M059J (cell line): Measurements from ENCODE around the gene CDKN1A. TPM values are rescaled to one million over a fixed set of nuclear protein-coding genes. Genes with fewer than 3 reads are reported as not detected.
A peak's percentile ranks its signal among the peaks of the same experiment; 100 is the strongest.

ENCODE experiments used
- DNase-seq: peaks from one replicate; pipeline ENCODE4 v3.0.0-alpha.2; 2012; ENCODE audit warnings: low read depth
- total RNA-seq: library from RNA; depleted of rRNA; stranded (reverse); fragments of >200 nt; shearing (Covaris generic); gene quantifications from 2 replicates; pipeline ENCODE4 v1.2.3, GENCODE V29; 2014

The CDKN1A gene
- total RNA-seq, 1 experiment from 2014 or later: 53.0 TPM

DNA sequence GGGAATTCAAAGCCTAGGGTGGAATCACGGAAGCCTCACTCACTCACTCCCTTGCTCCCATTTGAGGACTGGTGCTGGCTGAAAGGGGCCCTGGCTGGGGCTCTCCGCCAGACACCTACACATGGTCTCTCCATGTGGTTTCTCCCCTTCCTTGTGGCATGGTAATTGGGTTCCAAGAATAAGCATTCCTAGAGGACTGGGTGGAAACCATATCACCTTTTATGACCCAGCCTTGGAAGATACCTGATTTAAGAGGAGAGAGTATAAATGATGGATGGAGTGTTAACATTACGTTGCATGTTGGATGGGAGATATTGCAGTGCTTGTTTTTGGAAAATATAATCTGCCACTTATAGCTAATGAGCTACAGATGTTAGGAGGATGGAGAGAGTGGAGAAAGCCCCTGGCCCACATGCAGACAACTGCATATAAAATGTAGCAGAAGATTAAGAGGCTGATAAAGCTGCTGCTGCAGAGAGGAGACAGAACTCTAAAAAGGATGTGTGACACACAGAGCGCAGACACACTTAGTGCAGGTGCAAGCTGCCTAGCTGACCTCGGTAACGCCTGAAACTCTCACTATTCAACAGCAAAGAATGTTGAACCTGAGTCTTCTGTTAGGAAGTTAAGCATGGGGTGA lies 23.3 kb upstream of the CDKN1A start:
- DNase-seq: no peak

DNA sequence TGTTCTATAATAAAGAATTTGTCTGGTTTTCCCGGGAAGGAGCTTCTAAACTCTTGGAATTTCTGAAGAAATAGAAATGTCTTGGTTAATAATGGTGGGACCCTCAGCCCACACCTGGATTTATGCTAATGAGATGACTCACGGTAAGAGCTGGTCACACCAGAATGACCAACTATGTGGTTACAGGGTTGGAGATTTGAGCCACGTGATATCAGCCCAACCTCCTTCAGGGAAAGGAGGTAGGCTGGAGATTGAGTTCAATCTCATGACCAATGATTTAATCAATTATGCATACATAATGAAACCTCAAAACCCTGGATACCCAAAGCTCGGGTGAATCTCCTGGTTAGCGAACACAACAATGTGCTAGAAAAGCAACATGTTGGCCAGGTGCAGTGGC lies 22.1 kb upstream of the CDKN1A start:
- peak; percentile 40 for DNase-seq

GRCh38 chr6:36657271-36657670 lies 21.2 kb upstream of the CDKN1A start:
- DNase-seq: no peak

DNA sequence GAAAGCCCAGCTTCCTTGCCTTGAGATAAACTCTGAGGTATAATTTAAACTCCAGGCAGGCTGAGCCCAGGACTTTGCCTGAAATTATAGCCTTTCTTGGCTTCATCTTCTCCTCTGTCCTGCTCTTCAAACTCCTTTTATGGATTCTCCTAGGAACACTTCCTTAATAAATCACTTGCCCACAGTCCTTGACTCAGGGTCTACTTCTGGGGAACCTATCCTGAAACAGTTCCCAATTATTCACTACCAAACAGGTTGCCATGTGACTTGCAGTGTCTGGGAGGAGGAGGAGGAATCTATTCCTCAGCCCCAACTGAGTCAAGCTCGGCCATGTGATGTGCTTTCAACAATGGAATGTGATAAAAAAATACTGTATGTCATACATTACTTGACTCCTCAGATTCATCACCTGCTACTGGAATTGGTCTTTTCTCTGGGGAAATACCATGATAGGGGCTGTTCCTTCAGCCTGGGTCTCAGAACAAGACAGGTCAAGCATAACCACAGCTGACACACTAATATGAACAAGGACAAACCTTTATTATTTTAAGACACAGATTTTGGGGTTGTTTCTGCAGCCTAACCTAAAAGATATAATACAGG lies 20.5 kb upstream of the CDKN1A start:
- peak; percentile 32 for DNase-seq

DNA sequence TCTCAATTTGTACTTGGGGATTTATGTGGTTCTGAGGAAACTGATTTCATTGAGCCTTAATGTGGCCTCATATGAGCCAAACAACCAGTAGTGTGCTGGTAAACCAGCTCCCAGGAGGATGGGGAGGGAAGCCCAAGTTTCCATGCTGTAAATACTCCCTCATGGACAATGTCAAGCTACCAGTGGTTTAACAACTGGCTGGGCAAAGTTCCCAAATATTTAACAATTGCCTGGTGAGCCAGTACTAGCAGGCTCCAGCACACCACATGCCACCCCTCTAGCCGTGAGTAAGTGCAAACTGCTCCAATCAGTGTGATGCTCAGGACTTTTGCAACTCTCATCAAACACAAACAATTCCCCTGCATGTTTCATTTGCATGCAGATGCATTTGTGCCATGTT lies 19.2 kb upstream of the CDKN1A start:
- peak; percentile 54 for DNase-seq

GRCh38 chr6:36660771-36661471 lies 17.6 kb upstream of the CDKN1A start:
- no peak for DNase-seq

- DNase-seq: no peak
Observed at GRCh38 chr6:36662380-36662779, 16.1 kb upstream of the CDKN1A start.

DNA sequence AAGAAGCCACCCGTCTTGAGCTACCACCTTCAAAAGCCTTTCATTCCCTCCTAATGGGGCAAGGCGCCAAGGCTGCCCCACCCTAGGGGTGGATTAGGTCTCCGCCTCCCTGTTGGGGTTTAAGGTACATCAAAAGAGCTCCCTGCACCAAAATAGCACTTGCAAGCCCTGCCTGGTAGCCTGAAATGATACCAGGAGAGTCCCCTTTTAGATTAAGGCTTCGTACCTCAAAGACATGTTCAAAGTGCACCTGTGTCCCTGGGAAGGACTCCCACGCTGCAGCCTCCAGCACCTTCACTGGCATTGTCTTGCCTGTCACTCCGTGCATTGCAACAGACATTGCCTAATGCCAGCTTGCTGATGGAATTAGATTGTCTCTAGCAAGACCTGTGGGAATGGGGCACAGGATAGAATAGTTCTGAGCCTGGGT lies 15.7 kb upstream of the CDKN1A start:
- DNase-seq: no peak

DNA sequence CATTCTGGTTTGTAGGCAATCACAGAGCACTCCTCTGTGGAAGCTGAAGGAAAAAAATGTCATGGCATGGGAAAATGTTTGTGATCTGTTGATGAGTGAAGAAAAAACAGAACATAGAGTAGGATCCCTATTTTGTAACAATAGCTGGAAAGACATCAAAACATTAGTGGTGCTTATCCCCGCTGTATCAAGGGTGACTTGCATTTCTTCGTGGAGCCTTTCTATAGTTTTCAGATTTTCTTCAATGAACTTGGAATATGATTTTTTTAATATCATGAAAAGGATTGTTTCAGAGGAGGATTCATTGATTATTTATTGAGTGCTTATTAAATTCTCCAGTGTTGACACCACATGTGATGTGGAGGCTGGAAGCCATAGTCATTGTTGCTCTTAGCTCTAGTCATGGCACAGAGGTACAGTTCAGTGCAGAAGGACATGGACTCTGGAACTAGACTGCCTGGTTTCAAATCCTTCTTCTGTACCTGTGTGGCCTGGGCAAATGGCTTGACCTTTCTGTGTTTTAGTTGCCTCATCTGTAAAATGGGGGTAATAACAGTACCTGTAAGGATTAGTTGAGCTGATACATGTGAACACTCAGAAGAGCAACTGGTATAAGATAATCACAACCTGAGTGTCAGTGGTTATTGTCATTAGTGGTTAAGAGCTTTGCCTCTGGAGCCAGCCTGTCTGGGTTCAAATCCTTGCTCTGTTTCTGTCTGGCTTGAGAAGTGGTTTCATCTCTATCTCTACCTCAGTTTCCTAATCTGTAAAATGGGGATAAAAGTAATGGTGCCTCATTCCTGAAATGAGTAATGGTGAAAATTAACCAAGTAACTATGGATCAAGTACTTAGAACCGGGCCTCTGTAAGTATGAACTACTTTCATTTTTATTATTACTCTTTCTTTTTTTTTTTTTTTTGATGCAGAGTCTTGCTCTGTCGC lies 14.7 kb upstream of the CDKN1A start:
- no peak for DNase-seq

DNA sequence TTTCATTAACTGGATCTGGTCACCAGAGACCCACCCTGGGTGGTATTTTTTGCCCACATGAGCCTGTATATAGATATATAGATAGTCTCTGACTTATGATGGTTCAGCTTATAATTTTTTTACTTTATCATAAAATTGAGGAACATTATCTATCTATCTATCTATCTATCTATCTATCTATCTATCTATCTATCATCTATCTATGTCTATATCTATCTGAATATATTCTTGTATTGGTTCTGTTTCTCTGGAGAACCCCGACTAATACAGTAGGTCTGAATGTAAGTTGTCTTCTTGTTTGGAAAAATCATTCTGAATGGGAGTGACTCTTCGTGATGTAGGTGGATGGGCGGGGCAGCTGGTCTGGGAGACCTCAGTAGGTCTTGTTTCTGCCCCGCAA lies 13.3 kb upstream of the CDKN1A start:
- DNase-seq: no peak

GRCh38 chr6:36666287-36666686 lies 12.2 kb upstream of the CDKN1A start:
- no peak for DNase-seq

DNA sequence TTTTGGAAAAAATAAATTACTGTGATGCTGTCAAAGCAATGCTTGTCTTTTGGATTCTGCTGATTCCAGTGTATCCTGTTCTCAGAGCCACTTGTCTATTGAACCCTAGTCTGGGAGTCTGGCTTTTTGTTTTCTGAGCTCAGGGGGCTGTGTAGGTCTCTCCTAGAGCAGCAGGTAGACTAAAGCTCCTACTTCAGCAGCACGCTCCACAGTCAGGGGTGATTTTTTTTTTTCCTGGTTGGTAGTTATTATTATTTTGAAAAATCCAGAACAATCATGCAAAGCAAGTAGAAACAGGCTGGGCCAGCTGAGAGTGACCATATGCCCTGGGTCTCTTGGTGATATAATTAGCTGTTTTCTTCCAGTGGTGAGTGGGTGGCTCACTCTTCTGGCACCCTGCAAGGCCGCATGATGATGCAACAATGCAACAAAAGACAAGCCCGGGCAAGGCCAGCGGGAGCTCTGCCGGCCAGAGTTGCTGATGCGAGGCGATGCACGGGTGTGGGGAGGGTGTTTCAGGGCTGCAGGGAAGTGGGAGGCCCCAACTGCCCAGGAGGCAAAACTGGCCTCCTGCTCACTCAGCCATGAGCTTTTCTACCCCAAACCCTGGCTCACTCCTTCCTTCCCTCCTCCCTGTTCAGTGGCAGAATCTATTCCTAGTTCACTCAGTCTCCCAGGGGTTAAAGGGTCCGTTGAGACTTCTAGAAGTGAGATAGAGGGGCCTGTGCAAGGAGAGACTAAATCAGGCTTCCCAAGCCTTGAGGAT lies 11.5 kb upstream of the CDKN1A start:
- DNase-seq: peak; percentile 95

DNA sequence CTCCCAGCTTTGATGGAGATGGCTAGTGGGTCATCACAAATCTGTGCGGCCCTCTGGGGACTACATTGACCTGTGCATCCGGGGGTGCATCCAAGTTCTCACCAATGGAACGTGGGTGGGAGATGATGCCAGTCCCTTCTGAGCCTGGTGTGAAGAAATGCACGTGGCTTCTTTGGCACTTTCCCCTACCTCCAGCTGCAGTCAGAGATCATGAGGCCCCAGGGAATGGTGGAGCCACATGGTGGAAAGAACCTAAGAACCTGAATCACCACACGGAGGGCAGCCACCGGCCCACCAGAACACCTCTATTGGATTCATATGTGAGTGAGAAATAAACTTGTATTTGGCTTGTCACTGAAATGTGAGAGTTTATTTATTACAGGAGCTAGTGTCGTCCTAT lies 9.9 kb upstream of the CDKN1A start:
- no peak for DNase-seq

DNA sequence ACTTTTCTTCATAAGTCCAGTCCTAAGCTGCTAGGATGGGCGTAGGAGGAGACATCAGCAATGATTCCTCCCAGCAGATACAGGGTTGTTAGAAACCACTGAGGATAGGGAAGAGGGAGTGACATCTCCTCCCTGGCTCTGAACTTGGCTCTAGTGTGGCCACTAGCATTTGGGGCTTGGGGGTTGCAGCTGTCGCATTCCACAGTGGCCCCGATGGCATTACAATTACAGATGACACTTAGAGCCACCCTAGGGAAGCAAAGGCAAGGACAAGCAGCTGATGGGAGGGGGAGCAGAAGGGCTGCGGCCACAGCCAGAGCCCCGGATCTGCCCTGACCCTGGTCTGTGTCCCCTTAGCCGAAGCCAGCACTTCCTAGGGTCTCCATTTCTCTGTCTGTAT lies 9.5 kb upstream of the CDKN1A start:
- no peak for DNase-seq

GRCh38 chr6:36670271-36670670 lies 8.2 kb upstream of the CDKN1A start:
- no peak for DNase-seq

GRCh38 chr6:36671687-36672375 lies 6.7 kb upstream of the CDKN1A start:
- DNase-seq: peak; percentile 78

- no peak for DNase-seq
Observed at GRCh38 chr6:36673882-36674281, 4.6 kb upstream of the CDKN1A start.

- DNase-seq: no peak
Observed at GRCh38 chr6:36674942-36675341, 3.6 kb upstream of the CDKN1A start.

DNA sequence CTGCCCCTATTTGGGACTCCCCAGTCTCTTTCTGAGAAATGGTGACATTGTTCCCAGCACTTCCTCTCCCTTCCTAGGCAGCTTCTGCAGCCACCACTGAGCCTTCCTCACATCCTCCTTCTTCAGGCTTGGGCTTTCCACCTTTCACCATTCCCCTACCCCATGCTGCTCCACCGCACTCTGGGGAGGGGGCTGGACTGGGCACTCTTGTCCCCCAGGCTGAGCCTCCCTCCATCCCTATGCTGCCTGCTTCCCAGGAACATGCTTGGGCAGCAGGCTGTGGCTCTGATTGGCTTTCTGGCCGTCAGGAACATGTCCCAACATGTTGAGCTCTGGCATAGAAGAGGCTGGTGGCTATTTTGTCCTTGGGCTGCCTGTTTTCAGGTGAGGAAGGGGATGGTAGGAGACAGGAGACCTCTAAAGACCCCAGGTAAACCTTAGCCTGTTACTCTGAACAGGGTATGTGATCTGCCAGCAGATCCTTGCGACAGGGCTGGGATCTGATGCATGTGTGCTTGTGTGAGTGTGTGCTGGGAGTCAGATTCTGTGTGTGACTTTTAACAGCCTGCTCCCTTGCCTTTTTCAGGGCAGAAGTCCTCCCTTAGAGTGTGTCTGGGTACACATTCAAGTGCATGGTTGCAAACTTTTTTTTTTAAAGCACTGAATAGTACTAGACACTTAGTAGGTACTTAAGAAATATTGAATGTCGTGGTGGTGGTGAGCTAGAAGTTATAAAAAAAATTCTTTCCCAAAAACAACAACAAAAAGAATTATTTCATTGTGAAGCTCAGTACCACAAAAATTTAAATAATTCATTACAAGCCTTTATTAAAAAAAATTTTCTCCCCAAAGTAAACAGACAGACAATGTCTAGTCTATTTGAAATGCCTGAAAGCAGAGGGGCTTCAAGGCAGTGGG lies 2.1 kb upstream of the CDKN1A start:
- DNase-seq: no peak
